Fibroblast of lung (primary cell): Measurements from ENCODE around the gene KNCN.

Experiments used
- EZH2 ChIP-seq: IDR thresholded peaks from 2 replicates; pipeline ENCODE4 v1.5.1; 2012; ENCODE audit warnings: low read length, control low read depth, mild to moderate bottlenecking; ENCODE audit errors: missing control alignments
- TF ChIP-seq, protein P1 (sequence below), 2 donors: IDR thresholded peaks in 1 of 2; conservative IDR thresholded peaks in 1 of 2; 1 replicate in 1 of 2; 2 replicates in 1 of 2; pipeline ENCODE4 v1.5.1; 2011 to 2012; ENCODE audit warnings: low read length in 2 of 2, control low read depth in 1 of 2, inconsistent platforms in 1 of 2, low read depth in 1 of 2, mild to moderate bottlenecking in 1 of 2

GRCh38 chr1:46580140-46580903, 28.9 kb upstream of the KNCN start:
- TF ChIP-seq, protein P1, sequence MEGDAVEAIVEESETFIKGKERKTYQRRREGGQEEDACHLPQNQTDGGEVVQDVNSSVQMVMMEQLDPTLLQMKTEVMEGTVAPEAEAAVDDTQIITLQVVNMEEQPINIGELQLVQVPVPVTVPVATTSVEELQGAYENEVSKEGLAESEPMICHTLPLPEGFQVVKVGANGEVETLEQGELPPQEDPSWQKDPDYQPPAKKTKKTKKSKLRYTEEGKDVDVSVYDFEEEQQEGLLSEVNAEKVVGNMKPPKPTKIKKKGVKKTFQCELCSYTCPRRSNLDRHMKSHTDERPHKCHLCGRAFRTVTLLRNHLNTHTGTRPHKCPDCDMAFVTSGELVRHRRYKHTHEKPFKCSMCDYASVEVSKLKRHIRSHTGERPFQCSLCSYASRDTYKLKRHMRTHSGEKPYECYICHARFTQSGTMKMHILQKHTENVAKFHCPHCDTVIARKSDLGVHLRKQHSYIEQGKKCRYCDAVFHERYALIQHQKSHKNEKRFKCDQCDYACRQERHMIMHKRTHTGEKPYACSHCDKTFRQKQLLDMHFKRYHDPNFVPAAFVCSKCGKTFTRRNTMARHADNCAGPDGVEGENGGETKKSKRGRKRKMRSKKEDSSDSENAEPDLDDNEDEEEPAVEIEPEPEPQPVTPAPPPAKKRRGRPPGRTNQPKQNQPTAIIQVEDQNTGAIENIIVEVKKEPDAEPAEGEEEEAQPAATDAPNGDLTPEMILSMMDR (conservative IDR thresholded peaks at IDR 0.05 in 1 of 2, IDR thresholded peaks at IDR 0.05 in 1 of 2; ENCODE audit: low read depth in 1 of 2, low read length in 2 of 2): no peak
- TF ChIP-seq EZH2: no peak
